AG09309 (cell line): Measurements from ENCODE around the gene SLC38A11.
"Not testable (repeated sequence)": the region's sequence is repeated elsewhere in the genome, so short reads cannot be mapped to it uniquely, and the experiment has no call there.

Experiments used
- DNase-seq: peaks from one replicate; pipeline ENCODE4 v3.0.0-alpha.2; 2010; ENCODE audit warnings: low read depth
- H3K4me3 ChIP-seq: 2 replicates; pipeline ENCODE4 v1.5.1; 2011; ENCODE audit warnings: mild to moderate bottlenecking, low read depth, low read length, moderate library complexity; ENCODE audit not compliant: control insufficient read depth
- CTCF ChIP-seq: IDR thresholded peaks from 2 replicates; pipeline ENCODE4 v1.5.1; 2011; ENCODE audit warnings: mild to moderate bottlenecking, low read depth, low read length, inconsistent platforms; ENCODE audit not compliant: insufficient read depth, control insufficient read depth; ENCODE audit errors: missing control alignments

Gene SLC38A11

GRCh38 chr2:164860694-164861042 lies 94.7 kb downstream of the SLC38A11 start:
- no peak for DNase-seq
- TF ChIP-seq CTCF = no peak
- H3K4me3 ChIP-seq = no peak overlapping the region

GRCh38 chr2:164859906-164860693 lies 95.2 kb downstream of the SLC38A11 start:
- not testable (repeated sequence) for H3K4me3 ChIP-seq, DNase-seq

- DNase-seq = no peak
- H3K4me3 ChIP-seq = no peak overlapping the region
- no peak for TF ChIP-seq CTCF
These were observed 96.0 kb downstream of the SLC38A11 start for GRCh38 chr2:164859251-164859818.

GRCh38 chr2:164852086-164852485 lies 103.2 kb downstream of the SLC38A11 start:
- DNase-seq = no peak
- no peak overlapping the region for H3K4me3 ChIP-seq
- TF ChIP-seq CTCF = no peak

GRCh38 chr2:164850235-164850634 lies 105.1 kb downstream of the SLC38A11 start:
- no peak for TF ChIP-seq CTCF

GRCh38 chr2:164849506-164849905 lies 105.8 kb downstream of the SLC38A11 start:
- no peak for TF ChIP-seq CTCF
- no peak overlapping the region for H3K4me3 ChIP-seq
- DNase-seq = no peak

More at GRCh38 chr2:164850235-164850634, 105.1 kb downstream of the SLC38A11 start:
- no peak for DNase-seq
- no peak overlapping the region for H3K4me3 ChIP-seq

GRCh38 chr2:164847981-164848741 lies 107.2 kb downstream of the SLC38A11 start:
- DNase-seq = peak; percentile 61
- no peak overlapping the region for H3K4me3 ChIP-seq
- TF ChIP-seq CTCF = no peak
